Panc1 (cell line): ENCODE results near the gene PDLIM4. TPM values are rescaled to one million over a fixed set of nuclear protein-coding genes. Genes with fewer than 3 reads are reported as not detected.

Experiments used
- ATAC-seq: fragments of 200-7000 bp; cut with Tn5 transposase; 2 replicates; pipeline ENCODE4 v1.9.1; 2020; ENCODE audit warnings: mild to moderate bottlenecking, moderate library complexity
- BruUV-seq: library from RNA; stranded (reverse); fragments of 400-500 nt; replicated peaks from 2 replicates; lab custom pipeline; 2021; lab: Mats Ljungman, UMichigan
- CTCF ChIA-PET: fragments of 300-600 bp; sonication (Branson Sonifier 250); formaldehyde crosslinking; loops from one replicate; lab custom pipeline; 2022; ENCODE audit warnings: antibody characterized with exemption; lab: Charles Lee
- POLR2A ChIA-PET: fragments of 300-600 bp; sonication (Branson Sonifier 250); formaldehyde crosslinking; loops from one replicate; lab custom pipeline; 2022; ENCODE audit warnings: antibody characterized with exemption; lab: Charles Lee
- DNase-seq: peaks from one replicate; pipeline ENCODE4 v3.0.0-alpha.2; 2010; ENCODE audit warnings: low read depth, low spot score
- H3K27ac ChIP-seq: 2 replicates; pipeline ENCODE4 v1.5.1; 2011; ENCODE audit warnings: mild to moderate bottlenecking, low read length, inconsistent platforms
- H3K27me3 ChIP-seq: fragments of 200-500 bp; sonication (Bioruptor generic); 2 replicates; pipeline ENCODE4 v1.6.0; 2014; ENCODE audit warnings: low read length, inconsistent platforms; ENCODE audit not compliant: control insufficient read depth, insufficient read depth
- H3K36me3 ChIP-seq: fragments of 200-500 bp; sonication (Bioruptor generic); 2 replicates; pipeline ENCODE4 v1.5.1; 2014; ENCODE audit warnings: inconsistent platforms, mild to moderate bottlenecking, low read length, moderate library complexity; ENCODE audit not compliant: control insufficient read depth, insufficient read depth
- H3K4me1 ChIP-seq: 2 replicates; pipeline ENCODE4 v1.5.1; 2011; ENCODE audit warnings: inconsistent platforms, mild to moderate bottlenecking, low read length, moderate library complexity; ENCODE audit not compliant: control insufficient read depth, insufficient read depth
- H3K4me3 ChIP-seq, 2 experiments: 2 replicates each; pipeline ENCODE4 v1.5.1; 2011 to 2012; ENCODE audit warnings: low read depth in 2 of 2, low read length in 2 of 2, mild to moderate bottlenecking in 2 of 2, inconsistent platforms in 1 of 2, moderate library complexity in 1 of 2
- H3K9me3 ChIP-seq: fragments of 200-500 bp; sonication (Bioruptor generic); 2 replicates; pipeline ENCODE4 v1.5.1; 2014; ENCODE audit warnings: low read depth, mild to moderate bottlenecking, inconsistent platforms, low read length, moderate library complexity; ENCODE audit not compliant: control insufficient read depth, insufficient read depth
- POLR2AphosphoS5 ChIP-seq: IDR thresholded peaks from 2 replicates; pipeline ENCODE4 v1.6.1; 2012; ENCODE audit warnings: mild to moderate bottlenecking, low read depth, low read length, moderate library complexity
- SIN3A ChIP-seq: IDR thresholded peaks from 2 replicates; pipeline ENCODE4 v1.6.1; 2012; ENCODE audit warnings: low read depth, mild to moderate bottlenecking, low read length, moderate library complexity, borderline replicate concordance; ENCODE audit not compliant: insufficient read depth
- TCF7L2 ChIP-seq: IDR thresholded peaks from 2 replicates; pipeline ENCODE4 v1.6.1; 2011; ENCODE audit warnings: mild to moderate bottlenecking, low read depth, low read length, inconsistent platforms
- in situ Hi-C: cut with HindIII; loops from 2 replicates; pipeline ENCODE4 v1.10.0; 2016; ENCODE audit warnings: low sequenced_read_pairs, low pct_unique_long_range_greater_than_20kb
- intact Hi-C: fragments of 100-400 bp; cut with micrococcal nuclease; formaldehyde crosslinking; loops from one replicate; pipeline ENCODE4 v1.10.0; 2022; ENCODE audit not compliant: unreplicated experiment
- total RNA-seq: library from RNA; stranded (reverse); gene quantifications from one replicate; pipeline ENCODE4 v1.2.1, GENCODE V29; 2021; ENCODE audit not compliant: unreplicated experiment
- TF ChIP-seq, protein P1 (sequence below), 2 experiments: IDR thresholded peaks; 2 replicates each; pipeline ENCODE4 v1.6.1; 2011 to 2012; ENCODE audit warnings: low read depth in 2 of 2, control low read depth in 1 of 2, low read length in 1 of 2, mild to moderate bottlenecking in 1 of 2, moderate library complexity in 1 of 2; ENCODE audit not compliant: insufficient read depth in 1 of 2
- TF ChIP-seq, protein P2 (sequence below): fragments of 450-650 bp; IDR thresholded peaks from 2 replicates; pipeline ENCODE4 v1.5.1; 2017; ENCODE audit warnings: mild to moderate bottlenecking

PDLIM4 gene
- total RNA-seq, 1 experiment from 2014 or later = 9.9 TPM

DNA sequence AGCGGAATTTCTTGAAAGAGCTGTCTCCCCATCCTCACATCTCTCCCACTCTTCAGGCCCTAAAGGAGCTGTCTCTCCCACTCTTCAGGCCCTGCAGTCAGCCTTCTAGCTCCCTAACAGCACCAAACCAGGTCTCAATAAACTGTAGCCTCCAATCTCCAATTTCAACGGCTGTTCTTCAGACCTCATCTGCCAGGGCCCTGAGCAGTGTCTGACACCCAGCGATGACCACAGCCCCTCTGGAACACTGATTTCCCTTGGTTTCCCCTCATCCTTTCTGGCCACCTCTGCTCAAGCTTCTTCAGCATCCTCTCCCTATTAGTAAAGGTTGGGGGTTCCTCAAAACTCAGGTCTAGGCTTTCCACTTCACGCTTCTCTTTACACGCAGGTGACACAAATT, 28.3 kb upstream of the PDLIM4 start:
- no peak for ATAC-seq
- DNase-seq = no peak
- Histone ChIP-seq H3K4me1 (no peaks in the 10 kb centered on the region), H3K27ac (no peak overlapping the region), H3K27me3 (no peaks in the 10 kb centered on the region), H3K36me3 (no peaks in the 10 kb centered on the region), H3K4me3 (no peak overlapping the region), H3K9me3 (no peaks in the 10 kb centered on the region)
- ChIA-PET CTCF (no interaction called here), POLR2A (no interaction called here)
- intact Hi-C loops = no loop called here
- in situ Hi-C loops = no loop called here
- TF ChIP-seq TCF7L2 = no peak
- no TSS peak for BruUV-seq

DNA sequence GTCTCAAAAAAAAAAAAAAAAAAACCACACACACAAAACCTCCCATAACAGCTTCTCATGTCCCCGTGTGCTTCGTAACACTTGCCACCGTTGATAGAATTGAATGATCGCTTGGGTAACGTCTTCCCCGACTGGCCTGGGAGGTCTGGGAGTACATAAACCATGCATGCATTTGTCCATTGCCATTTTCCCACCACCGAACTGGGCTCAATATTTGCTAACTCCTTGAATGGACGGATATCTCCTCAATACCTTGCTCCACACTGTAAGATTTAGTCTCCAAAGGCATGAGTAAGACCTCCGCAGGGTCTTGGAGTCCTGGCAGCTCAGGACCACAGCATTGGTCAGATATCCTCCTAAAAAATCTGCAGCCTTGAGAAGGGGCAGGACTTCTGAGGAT, 26.6 kb upstream of the PDLIM4 start:
- TF ChIP-seq SIN3A (no peak), POLR2AphosphoS5 (no peak), TCF7L2 (no peak)
- TF ChIP-seq, protein P1, sequence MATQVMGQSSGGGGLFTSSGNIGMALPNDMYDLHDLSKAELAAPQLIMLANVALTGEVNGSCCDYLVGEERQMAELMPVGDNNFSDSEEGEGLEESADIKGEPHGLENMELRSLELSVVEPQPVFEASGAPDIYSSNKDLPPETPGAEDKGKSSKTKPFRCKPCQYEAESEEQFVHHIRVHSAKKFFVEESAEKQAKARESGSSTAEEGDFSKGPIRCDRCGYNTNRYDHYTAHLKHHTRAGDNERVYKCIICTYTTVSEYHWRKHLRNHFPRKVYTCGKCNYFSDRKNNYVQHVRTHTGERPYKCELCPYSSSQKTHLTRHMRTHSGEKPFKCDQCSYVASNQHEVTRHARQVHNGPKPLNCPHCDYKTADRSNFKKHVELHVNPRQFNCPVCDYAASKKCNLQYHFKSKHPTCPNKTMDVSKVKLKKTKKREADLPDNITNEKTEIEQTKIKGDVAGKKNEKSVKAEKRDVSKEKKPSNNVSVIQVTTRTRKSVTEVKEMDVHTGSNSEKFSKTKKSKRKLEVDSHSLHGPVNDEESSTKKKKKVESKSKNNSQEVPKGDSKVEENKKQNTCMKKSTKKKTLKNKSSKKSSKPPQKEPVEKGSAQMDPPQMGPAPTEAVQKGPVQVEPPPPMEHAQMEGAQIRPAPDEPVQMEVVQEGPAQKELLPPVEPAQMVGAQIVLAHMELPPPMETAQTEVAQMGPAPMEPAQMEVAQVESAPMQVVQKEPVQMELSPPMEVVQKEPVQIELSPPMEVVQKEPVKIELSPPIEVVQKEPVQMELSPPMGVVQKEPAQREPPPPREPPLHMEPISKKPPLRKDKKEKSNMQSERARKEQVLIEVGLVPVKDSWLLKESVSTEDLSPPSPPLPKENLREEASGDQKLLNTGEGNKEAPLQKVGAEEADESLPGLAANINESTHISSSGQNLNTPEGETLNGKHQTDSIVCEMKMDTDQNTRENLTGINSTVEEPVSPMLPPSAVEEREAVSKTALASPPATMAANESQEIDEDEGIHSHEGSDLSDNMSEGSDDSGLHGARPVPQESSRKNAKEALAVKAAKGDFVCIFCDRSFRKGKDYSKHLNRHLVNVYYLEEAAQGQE (IDR thresholded peaks at IDR 0.05; ENCODE audit: insufficient read depth in 1 of 2, low read depth in 2 of 2, low read length in 1 of 2) = no peak
- TF ChIP-seq, protein P2, sequence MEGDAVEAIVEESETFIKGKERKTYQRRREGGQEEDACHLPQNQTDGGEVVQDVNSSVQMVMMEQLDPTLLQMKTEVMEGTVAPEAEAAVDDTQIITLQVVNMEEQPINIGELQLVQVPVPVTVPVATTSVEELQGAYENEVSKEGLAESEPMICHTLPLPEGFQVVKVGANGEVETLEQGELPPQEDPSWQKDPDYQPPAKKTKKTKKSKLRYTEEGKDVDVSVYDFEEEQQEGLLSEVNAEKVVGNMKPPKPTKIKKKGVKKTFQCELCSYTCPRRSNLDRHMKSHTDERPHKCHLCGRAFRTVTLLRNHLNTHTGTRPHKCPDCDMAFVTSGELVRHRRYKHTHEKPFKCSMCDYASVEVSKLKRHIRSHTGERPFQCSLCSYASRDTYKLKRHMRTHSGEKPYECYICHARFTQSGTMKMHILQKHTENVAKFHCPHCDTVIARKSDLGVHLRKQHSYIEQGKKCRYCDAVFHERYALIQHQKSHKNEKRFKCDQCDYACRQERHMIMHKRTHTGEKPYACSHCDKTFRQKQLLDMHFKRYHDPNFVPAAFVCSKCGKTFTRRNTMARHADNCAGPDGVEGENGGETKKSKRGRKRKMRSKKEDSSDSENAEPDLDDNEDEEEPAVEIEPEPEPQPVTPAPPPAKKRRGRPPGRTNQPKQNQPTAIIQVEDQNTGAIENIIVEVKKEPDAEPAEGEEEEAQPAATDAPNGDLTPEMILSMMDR = no peak
- ATAC-seq (no peak), DNase-seq (no peak)
- H3K36me3 ChIP-seq = no peaks in the 10 kb centered on the region
- no peaks in the 10 kb centered on the region for H3K4me1 ChIP-seq
- POLR2A ChIA-PET = no interaction called here
- no peak overlapping the region for H3K4me3 ChIP-seq
- H3K27ac ChIP-seq = no peak overlapping the region
- no peaks in the 10 kb centered on the region for H3K9me3 ChIP-seq
- CTCF ChIA-PET = no interaction called here
- in situ Hi-C loops = no loop called here
- intact Hi-C loops = no loop called here
- no peaks in the 10 kb centered on the region for H3K27me3 ChIP-seq
- no TSS peak for BruUV-seq

DNA sequence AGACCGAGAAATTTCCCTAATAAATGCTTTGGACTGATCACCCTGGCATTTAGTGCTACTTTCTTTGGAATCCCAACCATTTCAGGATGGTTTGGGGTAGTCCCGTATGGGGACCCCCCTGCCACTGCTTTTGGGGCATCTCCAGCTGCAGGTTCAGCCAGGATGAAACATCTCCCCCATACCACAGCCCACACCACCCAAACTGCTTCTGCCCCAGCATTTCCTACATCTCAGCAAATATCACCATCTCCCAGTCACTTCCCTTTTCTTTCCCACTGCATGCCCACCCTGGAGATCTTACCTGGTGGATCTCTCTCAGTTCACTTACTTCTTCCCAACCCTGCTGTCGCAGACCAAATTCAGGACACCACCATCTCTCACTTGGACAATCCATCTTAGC, 25.0 kb upstream of the PDLIM4 start:
- Histone ChIP-seq H3K4me3 (no peak overlapping the region), H3K4me1 (no peaks in the 10 kb centered on the region), H3K36me3 (no peaks in the 10 kb centered on the region), H3K27me3 (no peaks in the 10 kb centered on the region), H3K27ac (no peak overlapping the region), H3K9me3 (no peaks in the 10 kb centered on the region)
- ATAC-seq (no peak), DNase-seq (no peak)
- CTCF ChIA-PET = no interaction called here
- TF ChIP-seq SIN3A = no peak
- TF ChIP-seq TCF7L2 = no peak
- TF ChIP-seq, protein P2 = no peak
- TF ChIP-seq, protein P1 (IDR thresholded peaks at IDR 0.05; ENCODE audit: insufficient read depth in 1 of 2, low read depth in 2 of 2, low read length in 1 of 2) = no peak
- no peak for TF ChIP-seq POLR2AphosphoS5
- intact Hi-C loops = no loop called here
- POLR2A ChIA-PET = no interaction called here
- BruUV-seq = no TSS peak
- in situ Hi-C loops = no loop called here
